Mucosa of descending colon (tissue), 3 donors: ENCODE measurements around the gene HS3ST5. TPM values are rescaled to one million over a fixed set of nuclear protein-coding genes. Genes with fewer than 3 reads are reported as not detected.

Experiments used
- ATAC-seq: fragments of 200-7000 bp; cut with Tn5 transposase; one replicate; pipeline ENCODE4 v1.9.1; 2020; ENCODE audit warnings: mild to moderate bottlenecking, moderate library complexity
- DNase-seq, 3 donors: peaks; one replicate each; pipeline ENCODE4 v3.0.0-alpha.2; 2020
- H3K36me3 ChIP-seq: fragments of 200-600 bp; one replicate; pipeline ENCODE4 v1.8.0; 2021; ENCODE audit warnings: low read depth, mild to moderate bottlenecking
- H3K4me1 ChIP-seq: fragments of 200-600 bp; one replicate; pipeline ENCODE4 v1.8.0; 2021; ENCODE audit warnings: low read depth, mild to moderate bottlenecking
- H3K4me3 ChIP-seq: fragments of 200-600 bp; one replicate; pipeline ENCODE4 v1.8.0; 2021; ENCODE audit warnings: mild to moderate bottlenecking
- H3K9me3 ChIP-seq: fragments of 200-600 bp; one replicate; pipeline ENCODE4 v1.8.0; 2021; ENCODE audit warnings: mild to moderate bottlenecking
- intact Hi-C, 2 donors: fragments of 100-400 bp; cut with DNase I in 1 of 2; cut with micrococcal nuclease in 1 of 2; formaldehyde crosslinking; loops; one replicate each; pipeline versions ENCODE4 v1.11.0 to v1.11.1; 2022; cut with DNase I, micrococcal nuclease
- total RNA-seq, 3 donors: library from RNA; stranded (reverse); fragmentation: NEBNext Ultra II Directional in 2 of 3; extraction: Animal tissue kit (Norgen Biotek cat#: 25700) in 2 of 3; gene quantifications; one replicate each; pipeline versions ENCODE4 v1.2.1 to v1.2.4, GENCODE V29; 2021 to 2023
- TF ChIP-seq, protein P1 (sequence below): fragments of 200-600 bp; IDR thresholded peaks from one replicate; pipeline ENCODE4 v1.8.0; 2022; ENCODE audit warnings: antibody characterized with exemption, mild to moderate bottlenecking
- donor health status: DM: no; HTN: no; CAD: no; lungs with moderate emphysema.
- donor health status: DM: no; HTN: no; CAD: no.
- donor health status: DM: no; HTN: yes; CAD: no.

The HS3ST5 gene
- total RNA-seq, 3 donors from 2014 or later: 0.12 to 1.0 TPM; not detected in 1

DNA sequence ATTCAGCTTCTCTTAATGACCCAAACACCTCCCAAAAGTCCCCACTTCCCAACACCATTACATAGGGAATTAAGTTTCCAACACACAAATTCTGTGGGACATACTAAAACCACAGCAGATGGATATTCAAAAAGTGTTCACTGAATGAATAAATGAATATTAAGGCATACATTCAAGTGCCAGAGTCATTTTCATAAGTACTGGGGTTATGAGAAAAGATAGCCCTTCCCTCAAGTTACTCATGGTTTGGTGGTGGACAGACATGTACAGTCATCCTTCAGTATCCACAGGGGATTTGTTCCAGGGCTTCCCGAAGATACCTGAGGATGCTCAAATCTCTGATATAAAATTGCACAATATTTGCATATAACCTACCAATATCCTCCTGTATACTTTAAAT lies 50.4 kb downstream of the HS3ST5 start:
- H3K9me3 ChIP-seq: no peaks in the 10 kb centered on the region
- intact Hi-C loops: no loop called here
- no peak for DNase-seq
- H3K36me3 ChIP-seq: no peaks in the 10 kb centered on the region
- ATAC-seq: no peak
- no peaks in the 10 kb centered on the region for H3K4me1 ChIP-seq
- TF ChIP-seq, protein P1, sequence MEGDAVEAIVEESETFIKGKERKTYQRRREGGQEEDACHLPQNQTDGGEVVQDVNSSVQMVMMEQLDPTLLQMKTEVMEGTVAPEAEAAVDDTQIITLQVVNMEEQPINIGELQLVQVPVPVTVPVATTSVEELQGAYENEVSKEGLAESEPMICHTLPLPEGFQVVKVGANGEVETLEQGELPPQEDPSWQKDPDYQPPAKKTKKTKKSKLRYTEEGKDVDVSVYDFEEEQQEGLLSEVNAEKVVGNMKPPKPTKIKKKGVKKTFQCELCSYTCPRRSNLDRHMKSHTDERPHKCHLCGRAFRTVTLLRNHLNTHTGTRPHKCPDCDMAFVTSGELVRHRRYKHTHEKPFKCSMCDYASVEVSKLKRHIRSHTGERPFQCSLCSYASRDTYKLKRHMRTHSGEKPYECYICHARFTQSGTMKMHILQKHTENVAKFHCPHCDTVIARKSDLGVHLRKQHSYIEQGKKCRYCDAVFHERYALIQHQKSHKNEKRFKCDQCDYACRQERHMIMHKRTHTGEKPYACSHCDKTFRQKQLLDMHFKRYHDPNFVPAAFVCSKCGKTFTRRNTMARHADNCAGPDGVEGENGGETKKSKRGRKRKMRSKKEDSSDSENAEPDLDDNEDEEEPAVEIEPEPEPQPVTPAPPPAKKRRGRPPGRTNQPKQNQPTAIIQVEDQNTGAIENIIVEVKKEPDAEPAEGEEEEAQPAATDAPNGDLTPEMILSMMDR: no peak
- no peak overlapping the region for H3K4me3 ChIP-seq

GRCh38 chr6:114291428-114291827 lies 51.4 kb downstream of the HS3ST5 start:
- Histone ChIP-seq H3K4me3 (no peak overlapping the region), H3K9me3 (no peaks in the 10 kb centered on the region), H3K36me3 (no peaks in the 10 kb centered on the region), H3K4me1 (no peaks in the 10 kb centered on the region)
- TF ChIP-seq, protein P1: no peak
- intact Hi-C loops: no loop called here
- DNase-seq (no peak), ATAC-seq (no peak)

DNA sequence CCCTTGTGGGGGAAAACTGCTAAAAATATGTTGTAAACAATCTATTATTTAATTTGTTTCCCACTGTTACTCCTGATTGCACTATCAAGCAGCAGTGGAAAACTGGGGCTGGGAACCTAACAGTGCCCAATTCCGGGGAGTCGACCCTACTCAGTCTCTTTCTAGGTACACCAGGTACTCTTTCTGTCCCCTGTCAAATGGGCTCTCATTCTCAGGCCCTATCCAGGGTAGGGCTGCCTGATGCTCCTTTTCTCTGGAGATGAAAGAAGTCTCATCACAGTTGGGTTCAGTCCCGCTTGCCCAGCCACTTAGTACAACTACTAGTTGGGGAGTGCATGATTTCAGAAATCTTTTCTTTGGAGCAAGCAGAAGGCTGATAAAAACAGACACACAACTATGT lies 52.0 kb downstream of the HS3ST5 start:
- DNase-seq (no peak), ATAC-seq (no peak)
- TF ChIP-seq, protein P1: no peak
- no peaks in the 10 kb centered on the region for H3K36me3 ChIP-seq
- intact Hi-C loops: no loop called here
- no peaks in the 10 kb centered on the region for H3K4me1 ChIP-seq
- no peak overlapping the region for H3K4me3 ChIP-seq
- H3K9me3 ChIP-seq: no peaks in the 10 kb centered on the region

DNA sequence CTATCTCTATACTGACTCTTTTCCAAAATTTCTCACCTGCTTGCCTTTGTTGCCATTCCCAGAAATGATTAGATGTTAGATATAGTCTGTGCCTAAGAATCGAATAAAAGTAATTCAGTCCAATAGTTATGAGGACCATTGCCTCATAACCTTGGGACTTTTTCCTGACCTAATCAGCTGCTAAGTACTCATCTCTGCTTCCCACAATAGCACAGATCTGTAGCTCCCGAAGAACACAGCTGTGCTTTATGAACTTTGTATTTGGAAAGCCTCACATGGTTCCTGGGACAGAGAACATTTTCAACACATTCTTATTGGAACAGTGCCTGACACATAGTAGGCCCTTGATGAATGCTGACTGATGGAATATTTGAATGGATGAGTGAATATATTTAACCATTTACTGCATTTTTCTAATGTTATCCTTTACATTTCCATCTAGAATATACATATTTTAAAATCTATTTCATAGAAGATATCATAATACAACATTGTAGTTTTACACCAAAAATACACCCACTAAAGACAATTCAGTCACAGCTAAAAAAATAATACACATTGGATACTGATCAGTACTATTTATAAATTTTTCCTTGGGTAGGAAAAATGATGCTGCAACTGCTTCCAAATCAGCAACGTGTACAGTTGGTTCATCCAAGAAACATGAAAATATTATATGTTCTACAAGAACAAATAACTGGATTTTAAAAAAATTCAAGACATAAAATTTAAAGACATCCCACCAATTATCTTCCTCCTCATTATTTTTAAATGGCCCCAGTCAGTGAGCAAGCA lies 53.9 kb downstream of the HS3ST5 start:
- ATAC-seq (no peak), DNase-seq (no peak)
- H3K4me1 ChIP-seq: no peaks in the 10 kb centered on the region
- intact Hi-C loops: no loop called here
- no peak overlapping the region for H3K4me3 ChIP-seq
- TF ChIP-seq, protein P1: no peak
- H3K36me3 ChIP-seq: no peaks in the 10 kb centered on the region
- no peaks in the 10 kb centered on the region for H3K9me3 ChIP-seq

- no peaks in the 10 kb centered on the region for H3K36me3 ChIP-seq
- DNase-seq: no peak
- ATAC-seq: no peak
- H3K9me3 ChIP-seq: no peaks in the 10 kb centered on the region
- intact Hi-C loops: no loop called here
- H3K4me3 ChIP-seq: no peak overlapping the region
- no peaks in the 10 kb centered on the region for H3K4me1 ChIP-seq
- TF ChIP-seq, protein P1: no peak
These were observed 55.4 kb downstream of the HS3ST5 start for GRCh38 chr6:114287461-114287860.
